ENCODE measurements around the gene KCNJ8. TPM values are rescaled to one million over a fixed set of nuclear protein-coding genes. Genes with fewer than 3 reads are reported as not detected.
"Not testable (repeated sequence)": the region's sequence is repeated elsewhere in the genome, so short reads cannot be mapped to it uniquely, and the experiment has no call there.

The KCNJ8 gene
- total RNA-seq, 4 donors from 2014 or later = 12.2 to 34.5 (median 26.4) TPM

DNA sequence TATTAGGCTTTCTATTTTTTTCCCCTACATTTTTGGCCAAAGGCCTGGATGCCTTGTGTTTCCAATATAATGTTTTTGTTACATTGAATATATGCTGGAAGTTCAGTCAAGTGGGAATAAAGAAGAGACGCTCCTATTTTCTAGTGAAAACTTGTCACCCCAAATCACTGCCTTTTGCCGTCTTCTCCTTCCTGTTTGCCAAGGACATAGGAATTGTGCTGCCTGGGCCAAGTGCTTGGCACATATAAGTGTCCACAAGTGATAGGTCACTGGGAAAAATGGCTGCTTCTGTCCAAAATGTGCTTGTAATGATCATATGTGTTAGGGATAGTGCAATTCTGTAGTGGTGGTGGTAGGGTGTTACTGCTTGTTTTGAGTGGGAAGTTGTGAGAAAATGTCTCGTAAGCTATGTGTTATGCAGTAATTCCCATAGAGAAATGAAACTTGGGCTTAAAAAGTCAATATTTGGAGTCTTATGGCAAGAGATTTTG is 11.6 kb upstream of the KCNJ8 start:
- TF ChIP-seq, protein P1, sequence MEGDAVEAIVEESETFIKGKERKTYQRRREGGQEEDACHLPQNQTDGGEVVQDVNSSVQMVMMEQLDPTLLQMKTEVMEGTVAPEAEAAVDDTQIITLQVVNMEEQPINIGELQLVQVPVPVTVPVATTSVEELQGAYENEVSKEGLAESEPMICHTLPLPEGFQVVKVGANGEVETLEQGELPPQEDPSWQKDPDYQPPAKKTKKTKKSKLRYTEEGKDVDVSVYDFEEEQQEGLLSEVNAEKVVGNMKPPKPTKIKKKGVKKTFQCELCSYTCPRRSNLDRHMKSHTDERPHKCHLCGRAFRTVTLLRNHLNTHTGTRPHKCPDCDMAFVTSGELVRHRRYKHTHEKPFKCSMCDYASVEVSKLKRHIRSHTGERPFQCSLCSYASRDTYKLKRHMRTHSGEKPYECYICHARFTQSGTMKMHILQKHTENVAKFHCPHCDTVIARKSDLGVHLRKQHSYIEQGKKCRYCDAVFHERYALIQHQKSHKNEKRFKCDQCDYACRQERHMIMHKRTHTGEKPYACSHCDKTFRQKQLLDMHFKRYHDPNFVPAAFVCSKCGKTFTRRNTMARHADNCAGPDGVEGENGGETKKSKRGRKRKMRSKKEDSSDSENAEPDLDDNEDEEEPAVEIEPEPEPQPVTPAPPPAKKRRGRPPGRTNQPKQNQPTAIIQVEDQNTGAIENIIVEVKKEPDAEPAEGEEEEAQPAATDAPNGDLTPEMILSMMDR (IDR thresholded peaks at IDR 0.05) = no peak
- DNase-seq (ENCODE audit: low spot score) = no peak
- no peak for ATAC-seq (ENCODE audit: low FRiP score)

DNA sequence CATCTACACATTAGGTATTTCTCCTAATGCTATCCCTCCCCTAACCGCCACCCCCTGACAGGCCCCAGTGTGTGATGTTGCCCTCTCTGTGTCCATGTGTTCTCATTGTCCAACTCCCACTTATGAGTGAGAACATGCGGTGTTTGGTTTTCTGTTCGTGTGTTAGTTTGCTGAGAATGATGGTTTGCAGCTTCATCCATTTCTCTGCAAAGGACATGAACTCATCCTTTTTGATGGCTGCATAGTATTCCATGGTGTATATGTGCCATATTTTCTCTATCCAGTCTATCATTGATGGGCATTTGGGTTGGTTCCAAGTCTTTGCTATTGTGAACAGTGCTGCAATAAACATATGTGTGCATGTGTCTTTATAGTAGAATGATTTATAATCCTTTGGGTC is 8.2 kb upstream of the KCNJ8 start:
- not testable (repeated sequence) for DNase-seq (ENCODE audit: low spot score); ATAC-seq (ENCODE audit: low FRiP score)

DNA sequence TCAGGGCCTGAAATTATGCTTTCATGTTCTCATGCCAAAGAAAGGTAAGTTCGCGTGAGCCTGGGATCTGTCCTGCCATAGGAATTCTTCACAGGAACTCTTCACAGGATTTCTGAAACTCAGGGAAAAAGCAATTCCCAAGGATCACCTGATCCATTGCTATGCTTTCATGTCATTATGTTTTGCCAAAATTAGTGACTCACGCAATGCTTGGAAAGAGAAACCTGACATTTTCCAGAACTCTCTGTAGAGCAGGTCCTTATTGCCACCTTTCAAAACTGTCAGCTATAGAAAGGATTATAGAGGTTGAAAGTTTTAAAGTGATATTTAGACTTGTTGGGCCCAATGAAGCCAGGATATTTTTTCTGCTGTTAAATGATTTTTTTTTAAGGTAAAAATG is 6.3 kb upstream of the KCNJ8 start:
- DNase-seq (ENCODE audit: low spot score) (no peak), ATAC-seq (ENCODE audit: low FRiP score) (peak; percentile 85)
- TF ChIP-seq, protein P1 (IDR thresholded peaks at IDR 0.05) = no peak

DNA sequence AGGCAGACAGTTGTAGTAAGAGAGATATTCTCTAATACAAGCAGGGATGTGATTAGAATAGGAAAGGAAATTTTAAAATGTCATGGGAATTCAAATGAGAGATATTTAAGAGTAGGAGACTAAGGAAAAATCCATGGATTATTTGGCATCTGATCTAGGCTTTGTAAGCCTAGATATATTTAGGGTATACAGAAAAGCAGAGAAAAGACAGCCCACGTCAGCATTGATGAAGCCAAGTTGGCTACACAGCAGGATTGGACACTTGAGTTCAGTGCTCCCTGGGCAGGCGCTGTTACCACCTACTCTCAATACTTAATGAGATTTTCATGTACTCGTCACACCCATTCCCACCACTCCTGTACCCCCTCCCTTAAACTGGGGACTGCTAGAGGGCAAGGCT is 1.7 kb upstream of the KCNJ8 start:
- TF ChIP-seq, protein P1 (IDR thresholded peaks at IDR 0.05) = no peak
- no peak for ATAC-seq (ENCODE audit: low FRiP score)

DNA sequence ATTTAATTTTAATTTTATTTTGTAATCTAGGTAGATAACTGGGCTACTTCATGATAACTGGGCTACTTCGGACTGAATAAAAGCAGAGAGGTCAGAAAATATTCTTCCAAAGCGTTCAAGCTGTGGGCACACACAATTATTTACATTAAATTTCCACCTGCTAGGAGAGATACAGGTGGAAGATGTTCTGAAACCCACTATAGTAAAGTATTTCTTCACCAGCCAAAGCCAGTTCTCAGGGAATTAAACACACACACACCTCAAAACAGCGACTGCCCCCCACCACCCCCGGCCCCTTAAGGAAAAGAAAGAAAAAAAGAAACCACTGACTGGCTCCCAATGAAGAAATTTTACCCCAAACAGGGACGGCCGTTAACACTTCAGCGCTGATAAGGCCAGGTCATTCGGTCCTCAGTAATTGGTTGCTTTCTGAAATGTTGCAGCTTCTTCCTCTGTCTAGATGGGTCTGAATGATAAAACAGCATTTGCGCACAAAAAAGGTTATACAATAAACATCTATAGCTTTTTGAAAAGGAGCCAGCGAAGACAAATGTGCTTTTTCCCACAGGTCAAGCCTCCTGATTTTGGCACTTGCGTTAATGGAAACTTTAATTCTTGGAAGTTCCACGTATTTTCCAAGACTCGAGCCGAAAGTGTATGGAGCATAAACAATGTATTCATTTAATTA is 771 bp upstream of the KCNJ8 start:
- TF ChIP-seq, protein P1 (IDR thresholded peaks at IDR 0.05) = no peak
- no peak for ATAC-seq (ENCODE audit: low FRiP score)
- DNase-seq (ENCODE audit: low spot score) = no peak

More for the DNA sequence above, 1.7 kb upstream of the KCNJ8 start:
- DNase-seq (ENCODE audit: low spot score) = no peak

DNA sequence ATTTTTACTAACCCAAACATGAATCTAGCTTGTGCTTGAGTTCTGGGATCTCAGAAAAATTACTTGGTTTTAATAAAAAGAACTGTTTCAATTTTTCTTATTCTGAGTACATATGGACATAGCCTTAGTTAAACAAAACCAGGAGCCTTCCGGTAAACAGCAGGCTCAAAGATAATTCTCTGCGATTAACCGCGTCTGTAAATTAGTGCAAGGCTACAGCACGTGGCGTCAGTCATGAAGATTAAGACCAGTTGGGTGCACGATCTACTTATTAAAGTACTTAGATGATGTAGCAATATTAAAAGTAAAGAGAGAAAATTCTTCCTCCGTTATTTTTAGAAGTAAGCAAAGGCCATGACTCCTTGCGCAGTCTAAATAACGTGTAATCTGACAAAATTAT is 700 bp downstream of the KCNJ8 start:
- ATAC-seq (ENCODE audit: low FRiP score) (no peak), DNase-seq (ENCODE audit: low spot score) (no peak)
- TF ChIP-seq, protein P1 (IDR thresholded peaks at IDR 0.05) = no peak

DNA sequence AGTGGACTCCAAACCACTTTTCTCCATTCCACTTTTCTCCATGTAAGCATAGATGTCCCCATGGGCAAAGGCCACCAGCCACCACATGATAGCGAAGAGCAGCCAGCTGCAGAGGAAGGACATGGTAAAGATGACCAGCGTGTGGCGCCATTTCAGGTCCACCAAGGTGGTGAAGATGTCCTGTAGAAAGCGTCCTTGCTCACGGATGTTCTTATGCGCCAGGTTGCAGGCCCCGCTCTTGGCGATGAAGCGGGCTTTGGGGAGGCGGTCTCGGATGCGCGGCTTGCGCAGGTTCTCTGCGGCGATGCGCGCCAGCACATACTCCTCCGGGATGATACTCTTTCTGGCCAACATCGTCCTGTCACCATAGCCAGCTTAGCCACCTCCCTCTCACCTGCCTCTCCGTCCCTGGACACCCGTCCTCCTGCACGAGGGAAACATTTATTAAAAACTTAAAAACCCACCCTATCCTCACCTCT is 1.2 kb downstream of the KCNJ8 start:
- no peak for DNase-seq (ENCODE audit: low spot score)
- no peak for ATAC-seq (ENCODE audit: low FRiP score)
- TF ChIP-seq, protein P1 (IDR thresholded peaks at IDR 0.05) = no peak

All from omental fat pad (tissue), 4 donors.